Keratinocyte (primary cell): ENCODE data around the gene SEMA3E. TPM values are rescaled to one million over a fixed set of nuclear protein-coding genes. Genes with fewer than 3 reads are reported as not detected.
A peak's percentile ranks its signal among the peaks of the same experiment; 100 is the strongest.

ENCODE experiments used
- DNase-seq: peaks from one replicate; pipeline ENCODE4 v3.0.0-alpha.2; 2011; ENCODE audit warnings: low read depth, missing footprints, low spot score
- FAIRE-seq: peaks from 2 replicates; lab custom pipeline; 2011; peaks lifted over from hg19 to GRCh38; lab: Jason Lieb, UNC
- H2AFZ ChIP-seq: 2 replicates; pipeline ENCODE4 v1.6.0; 2012; ENCODE audit warnings: low read length, control low read depth, inconsistent platforms; ENCODE audit not compliant: control insufficient read depth
- H3K27ac ChIP-seq: 2 replicates; pipeline ENCODE4 v1.5.1; 2011; ENCODE audit warnings: low read length; ENCODE audit not compliant: control insufficient read depth, insufficient read depth
- H3K27me3 ChIP-seq: 3 replicates; pipeline ENCODE4 v1.6.0; 2011; ENCODE audit warnings: low read length; ENCODE audit not compliant: control insufficient read depth, insufficient read depth; ENCODE audit errors: extremely low read depth
- H3K36me3 ChIP-seq, 2 experiments: 2 replicates in 1 of 2; 3 replicates in 1 of 2; pipeline ENCODE4 v1.5.1; 2011; ENCODE audit warnings: low read length in 2 of 2, mild to moderate bottlenecking in 1 of 2; ENCODE audit not compliant: control insufficient read depth in 2 of 2, insufficient read depth in 2 of 2; ENCODE audit errors: extremely low read depth in 1 of 2
- H3K4me1 ChIP-seq: 3 replicates; pipeline ENCODE4 v1.5.1; 2011; ENCODE audit warnings: low read length; ENCODE audit not compliant: control insufficient read depth, insufficient read depth; ENCODE audit errors: extremely low read depth
- H3K4me2 ChIP-seq: 3 replicates; pipeline ENCODE4 v1.6.0; 2011; ENCODE audit warnings: low read depth, low read length; ENCODE audit not compliant: control insufficient read depth, insufficient read depth; ENCODE audit errors: extremely low read depth
- H3K4me3 ChIP-seq, 3 experiments: fragments of 200-600 bp in 1 of 3; sonication (generic) in 1 of 3; 2 replicates in 2 of 3; 3 replicates in 1 of 3; pipeline ENCODE4 v1.5.1; 2011 to 2016; ENCODE audit warnings: low read length in 3 of 3, mild to moderate bottlenecking in 3 of 3, control low read depth in 2 of 3, inconsistent platforms in 1 of 3, low read depth in 1 of 3, mixed read lengths in 1 of 3, mixed run types in 1 of 3, moderate library complexity in 1 of 3; ENCODE audit not compliant: control insufficient read depth in 2 of 3, insufficient read depth in 2 of 3; ENCODE audit errors: extremely low read depth in 1 of 3
- H3K79me2 ChIP-seq: 2 replicates; pipeline ENCODE4 v1.6.0; 2012; ENCODE audit warnings: low read length; ENCODE audit not compliant: control insufficient read depth, insufficient read depth
- H3K9ac ChIP-seq: 3 replicates; pipeline ENCODE4 v1.6.0; 2011; ENCODE audit warnings: low read length; ENCODE audit not compliant: control insufficient read depth, insufficient read depth; ENCODE audit errors: extremely low read depth
- H3K9me1 ChIP-seq: 3 replicates; pipeline ENCODE4 v1.6.0; 2011; ENCODE audit warnings: low read length; ENCODE audit not compliant: control insufficient read depth, insufficient read depth; ENCODE audit errors: extremely low read depth
- H3K9me3 ChIP-seq: 2 replicates; pipeline ENCODE4 v1.5.1; 2012; ENCODE audit warnings: low read depth, low read length; ENCODE audit not compliant: control insufficient read depth
- H4K20me1 ChIP-seq: 3 replicates; pipeline ENCODE4 v1.6.0; 2011; ENCODE audit warnings: low read length; ENCODE audit not compliant: control insufficient read depth, insufficient read depth; ENCODE audit errors: extremely low read depth
- EZH2 ChIP-seq: IDR thresholded peaks from one replicate; pipeline ENCODE4 v1.6.1; 2012; ENCODE audit warnings: inconsistent platforms, mild to moderate bottlenecking, low read length, moderate library complexity
- dilution Hi-C: fragments of 300-500 bp; cut with MboI; formaldehyde crosslinking; loops from one replicate; pipeline ENCODE4 v1.7.0; 2020; ENCODE audit warnings: low sequenced_read_pairs; ENCODE audit not compliant: extremely low pct_ligation_motif_present
- polyA plus RNA-seq, 5 experiments: library from polyadenylated mRNA; depleted of rRNA in 3 of 5; stranded (reverse) in 3 of 5; stranded (forward) in 1 of 5; unstranded in 1 of 5; fragments of >200 nt; gene quantifications; 1 replicate in 1 of 5; 2 replicates in 3 of 5; 3 replicates in 1 of 5; pipeline versions ENCODE4 v1.2.1 to v1.2.3, GENCODE V29; 2011 to 2012; ENCODE audit warnings: missing spikeins in 2 of 5, low read depth in 1 of 5, low replicate concordance in 1 of 5
- TF ChIP-seq, protein P1 (sequence below), 3 experiments: IDR thresholded peaks in 1 of 3; conservative IDR thresholded peaks in 1 of 3; optimal IDR thresholded peaks in 1 of 3; 2 replicates in 2 of 3; 3 replicates in 1 of 3; pipeline versions ENCODE3 to v1.5.1; 2011; ENCODE audit warnings: low read length in 3 of 3, mild to moderate bottlenecking in 3 of 3, moderate library complexity in 2 of 3, control low read depth in 1 of 3, inconsistent platforms in 1 of 3; ENCODE audit not compliant: insufficient read depth in 2 of 3; ENCODE audit errors: extremely low read depth in 1 of 3

The SEMA3E gene
- polyA plus RNA-seq, 1 donor (not counting 4 experiments of a cell fraction or from before 2014, with no cell fraction given) = 0.21 TPM

DNA sequence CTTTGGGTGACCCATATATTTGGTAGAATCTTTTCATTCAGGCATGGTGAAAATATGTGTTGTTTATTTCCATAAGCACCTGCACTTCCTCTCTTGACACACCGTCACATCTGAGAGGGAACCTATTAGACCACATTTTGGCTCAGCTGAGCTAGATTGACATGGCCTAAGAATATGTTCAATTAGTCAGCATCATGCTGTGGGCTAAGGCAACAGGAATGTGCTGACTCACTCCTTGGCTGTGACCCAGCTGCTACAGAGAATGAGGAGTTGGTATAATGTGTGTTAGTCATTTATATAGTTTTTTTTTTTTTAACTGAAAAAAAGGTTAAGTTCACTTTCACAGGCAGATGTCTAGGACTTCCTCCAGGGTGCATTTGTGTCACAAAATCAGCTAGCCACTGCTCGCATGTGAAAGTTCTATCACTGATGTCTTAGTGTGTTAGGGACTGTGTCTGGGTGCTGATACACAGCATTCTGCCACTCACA, 180.6 kb downstream of the SEMA3E start:
- Histone ChIP-seq H3K9me1 (no peaks in the 10 kb centered on the region), H2AFZ (no peak overlapping the region), H4K20me1 (no peaks in the 10 kb centered on the region), H3K4me1 (peaks cover 15% of the 10 kb centered on the region), H3K27ac (peak overlapping the region; percentile 74), H3K9me3 (no peaks in the 10 kb centered on the region), H3K27me3 (no peaks in the 10 kb centered on the region), H3K9ac (no peak overlapping the region), H3K4me3 (peak overlapping the region in 1 of 3 experiments; percentile 24), H3K36me3 (no peaks in the 10 kb centered on the region), H3K79me2 (no peaks in the 10 kb centered on the region), H3K4me2 (peak overlapping the region; percentile 73)
- TF ChIP-seq EZH2 = no peak
- TF ChIP-seq, protein P1, sequence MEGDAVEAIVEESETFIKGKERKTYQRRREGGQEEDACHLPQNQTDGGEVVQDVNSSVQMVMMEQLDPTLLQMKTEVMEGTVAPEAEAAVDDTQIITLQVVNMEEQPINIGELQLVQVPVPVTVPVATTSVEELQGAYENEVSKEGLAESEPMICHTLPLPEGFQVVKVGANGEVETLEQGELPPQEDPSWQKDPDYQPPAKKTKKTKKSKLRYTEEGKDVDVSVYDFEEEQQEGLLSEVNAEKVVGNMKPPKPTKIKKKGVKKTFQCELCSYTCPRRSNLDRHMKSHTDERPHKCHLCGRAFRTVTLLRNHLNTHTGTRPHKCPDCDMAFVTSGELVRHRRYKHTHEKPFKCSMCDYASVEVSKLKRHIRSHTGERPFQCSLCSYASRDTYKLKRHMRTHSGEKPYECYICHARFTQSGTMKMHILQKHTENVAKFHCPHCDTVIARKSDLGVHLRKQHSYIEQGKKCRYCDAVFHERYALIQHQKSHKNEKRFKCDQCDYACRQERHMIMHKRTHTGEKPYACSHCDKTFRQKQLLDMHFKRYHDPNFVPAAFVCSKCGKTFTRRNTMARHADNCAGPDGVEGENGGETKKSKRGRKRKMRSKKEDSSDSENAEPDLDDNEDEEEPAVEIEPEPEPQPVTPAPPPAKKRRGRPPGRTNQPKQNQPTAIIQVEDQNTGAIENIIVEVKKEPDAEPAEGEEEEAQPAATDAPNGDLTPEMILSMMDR (optimal IDR thresholded peaks at IDR 0.05 in 1 of 3, IDR thresholded peaks at IDR 0.05 in 1 of 3, conservative IDR thresholded peaks at IDR 0.05 in 1 of 3; ENCODE audit: extremely low read depth in 1 of 3, insufficient read depth in 2 of 3, low read length in 3 of 3) = peak in 1 of 3 experiments; percentile 34
- dilution Hi-C loops = no loop called here
- DNase-seq = peak; percentile 98
- FAIRE-seq = peak; percentile 99

DNA sequence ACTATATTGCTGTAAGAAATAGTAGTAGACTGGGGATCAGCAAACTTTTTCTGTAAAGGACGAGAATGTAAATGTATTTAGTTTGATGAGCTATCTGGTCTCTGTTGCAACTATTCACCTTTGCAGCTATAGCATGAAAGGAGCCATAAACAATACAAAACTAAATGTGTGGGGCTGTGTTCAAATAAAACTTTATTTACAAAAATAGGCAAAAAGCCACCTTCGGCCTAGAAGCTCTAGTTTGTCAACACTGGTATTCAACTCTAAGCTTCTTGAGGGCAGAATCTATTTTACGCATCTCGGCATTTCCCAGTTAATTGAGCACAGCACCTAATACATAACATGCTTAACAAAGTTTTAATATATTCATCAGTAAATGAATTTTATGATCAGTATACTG, 181.4 kb downstream of the SEMA3E start:
- Histone ChIP-seq H3K79me2 (no peaks in the 10 kb centered on the region), H4K20me1 (no peaks in the 10 kb centered on the region), H3K27ac (no peak overlapping the region), H3K4me3 (no peak overlapping the region), H3K36me3 (no peaks in the 10 kb centered on the region), H3K9ac (no peak overlapping the region), H3K4me1 (peaks cover 15% of the 10 kb centered on the region), H3K9me3 (no peaks in the 10 kb centered on the region), H3K4me2 (no peak overlapping the region), H2AFZ (no peak overlapping the region), H3K9me1 (no peaks in the 10 kb centered on the region), H3K27me3 (no peaks in the 10 kb centered on the region)
- FAIRE-seq = no peak
- no peak for DNase-seq
- TF ChIP-seq EZH2 = no peak
- TF ChIP-seq, protein P1 (optimal IDR thresholded peaks at IDR 0.05 in 1 of 3, IDR thresholded peaks at IDR 0.05 in 1 of 3, conservative IDR thresholded peaks at IDR 0.05 in 1 of 3; ENCODE audit: extremely low read depth in 1 of 3, insufficient read depth in 2 of 3, low read length in 3 of 3) = no peak
- dilution Hi-C loops = no loop called here
